ENCODE results near the gene PABPN1. TPM values are rescaled to one million over a fixed set of nuclear protein-coding genes. Genes with fewer than 3 reads are reported as not detected.
A peak's percentile ranks its signal among the peaks of the same experiment; 100 is the strongest.

Gene PABPN1
- polyA plus RNA-seq, 3 donors = 54.4 to 356 (median 64.6) TPM

- Histone ChIP-seq H3K79me2 (ENCODE audit: insufficient read depth, low read length) (no peaks in the 10 kb centered on the region), H4K20me1 (ENCODE audit: insufficient read depth, low read length) (no peaks in the 10 kb centered on the region), H3K36me3 (replicated peaks in 1 of 2; ENCODE audit: control insufficient read depth in 1 of 2, insufficient read depth in 2 of 2, low read length in 2 of 2) (peaks cover 4 to 11% of the 10 kb centered on the region in 2 donors), H3K4me1 (ENCODE audit: control insufficient read depth in 1 of 2, insufficient read depth in 2 of 2, low read length in 2 of 2) (peaks cover 10 to 11% of the 10 kb centered on the region in 2 donors), H3K9ac (ENCODE audit: insufficient read depth, low read length, poor library complexity, severe bottlenecking) (no peak overlapping the region), H3K4me2 (replicated peaks; ENCODE audit: extremely low read depth, low read length, poor library complexity, severe bottlenecking) (no peak overlapping the region), H3K27ac (ENCODE audit: low read depth in 1 of 2, low read length in 2 of 2) (no peak overlapping the region), H3K4me3 (replicated peaks in 1 of 3; ENCODE audit: low read depth in 2 of 3, low read length in 3 of 3) (no peak overlapping the region), H2AFZ (ENCODE audit: insufficient read depth, low read depth, low read length, poor library complexity, severe bottlenecking) (no peak overlapping the region), H3K27me3 (ENCODE audit: control insufficient read depth in 2 of 2, insufficient read depth in 2 of 2, low read length in 2 of 2) (no peaks in the 10 kb centered on the region), H3K9me3 (replicated peaks in 1 of 2; ENCODE audit: control insufficient read depth in 1 of 2, insufficient read depth in 1 of 2, low read length in 2 of 2) (no peaks in the 10 kb centered on the region)
- peaks cover 0 to 2% (median 1%) of the 10 kb centered on the region in 3 donors for H3K27me3 Mint-ChIP-seq (ENCODE audit: low read depth in 3 of 3)
- peaks cover 12% of the 10 kb centered on the region for H3K4me1 Mint-ChIP-seq
- no peak overlapping the region for H3K27ac Mint-ChIP-seq
- peaks cover 13 to 23% of the 10 kb centered on the region in 2 donors for H3K36me3 Mint-ChIP-seq
- no CpG with 5 or more reads among the region's 5 CpGs for WGBS (ENCODE audit: insufficient coverage)
- intact Hi-C loops (cut with micrococcal nuclease) = no loop called here
- no peak for DNase-seq
- no peak overlapping the region for H3K4me3 Mint-ChIP-seq
- TF ChIP-seq, protein P1, sequence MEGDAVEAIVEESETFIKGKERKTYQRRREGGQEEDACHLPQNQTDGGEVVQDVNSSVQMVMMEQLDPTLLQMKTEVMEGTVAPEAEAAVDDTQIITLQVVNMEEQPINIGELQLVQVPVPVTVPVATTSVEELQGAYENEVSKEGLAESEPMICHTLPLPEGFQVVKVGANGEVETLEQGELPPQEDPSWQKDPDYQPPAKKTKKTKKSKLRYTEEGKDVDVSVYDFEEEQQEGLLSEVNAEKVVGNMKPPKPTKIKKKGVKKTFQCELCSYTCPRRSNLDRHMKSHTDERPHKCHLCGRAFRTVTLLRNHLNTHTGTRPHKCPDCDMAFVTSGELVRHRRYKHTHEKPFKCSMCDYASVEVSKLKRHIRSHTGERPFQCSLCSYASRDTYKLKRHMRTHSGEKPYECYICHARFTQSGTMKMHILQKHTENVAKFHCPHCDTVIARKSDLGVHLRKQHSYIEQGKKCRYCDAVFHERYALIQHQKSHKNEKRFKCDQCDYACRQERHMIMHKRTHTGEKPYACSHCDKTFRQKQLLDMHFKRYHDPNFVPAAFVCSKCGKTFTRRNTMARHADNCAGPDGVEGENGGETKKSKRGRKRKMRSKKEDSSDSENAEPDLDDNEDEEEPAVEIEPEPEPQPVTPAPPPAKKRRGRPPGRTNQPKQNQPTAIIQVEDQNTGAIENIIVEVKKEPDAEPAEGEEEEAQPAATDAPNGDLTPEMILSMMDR (IDR thresholded peaks at IDR 0.05) = no peak
- H3K9me3 Mint-ChIP-seq = peaks cover 0 to 3% (median 0%) of the 10 kb centered on the region in 7 donors
Measured at GRCh38 chr14:23316300-23316699, 5.0 kb upstream of the PABPN1 start.

DNA sequence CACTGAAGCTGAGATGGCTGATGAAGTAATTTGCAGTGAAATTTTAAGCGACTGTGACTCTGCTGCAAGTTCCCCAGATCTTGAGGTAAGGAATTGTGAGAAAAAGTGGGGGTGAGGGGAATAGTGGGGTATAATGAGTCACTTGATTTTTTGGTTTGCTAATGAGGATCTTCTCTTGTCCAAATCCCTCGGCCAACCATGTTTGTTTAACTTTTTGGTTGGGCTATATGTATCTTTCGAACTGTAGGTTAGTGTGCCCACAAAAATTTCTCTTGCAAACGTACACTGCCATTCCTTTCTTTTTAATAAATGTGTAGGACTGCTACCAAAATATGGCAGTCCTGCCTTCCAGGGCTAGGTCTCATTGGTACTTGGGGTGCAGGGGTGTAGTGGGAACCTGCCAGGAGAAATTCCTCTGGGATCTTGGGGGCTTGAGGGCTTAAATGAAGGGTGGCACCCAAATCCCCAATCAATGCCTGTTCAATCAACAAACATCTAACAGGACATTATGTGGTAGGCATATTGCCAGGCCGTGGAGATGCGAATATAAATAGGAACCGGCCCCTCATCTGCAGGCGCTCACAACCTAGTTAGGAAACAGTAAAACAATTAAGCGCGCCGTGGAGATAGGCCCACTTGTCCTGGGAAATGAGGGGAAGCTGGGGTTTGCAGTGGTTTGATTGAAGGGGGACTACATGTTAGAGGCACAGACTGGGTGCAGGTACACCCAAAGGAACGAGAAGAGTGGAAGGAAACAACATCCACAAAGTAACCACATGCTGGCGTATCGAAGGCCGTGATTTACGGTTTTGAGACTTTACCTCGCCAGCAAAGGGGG is 1.3 kb upstream of the PABPN1 start:
- intact Hi-C loops (cut with micrococcal nuclease) = loop anchor here (2.0 to 10.0 kb wide), 6 partner anchors 13 to 245 kb away; partner anchors contain the start of genes ACIN1 (in 1 of the 2), AP1G2 (in 1 of the 2), BCL2L2 (in 1 of the 2) and C14orf119 (in 1 of the 2)
- peak overlapping the region; percentile 98 to 100 (median 99) for H3K27ac Mint-ChIP-seq
- H2AFZ ChIP-seq (ENCODE audit: insufficient read depth, low read depth, low read length, poor library complexity, severe bottlenecking) = peak overlapping the region; percentile 86
- TF ChIP-seq, protein P1 (IDR thresholded peaks at IDR 0.05) = no peak
- H3K4me3 Mint-ChIP-seq = peak overlapping the region; percentile 90 to 92
- H3K4me1 Mint-ChIP-seq = peaks cover 25% of the 10 kb centered on the region
- H3K4me1 ChIP-seq (ENCODE audit: control insufficient read depth in 1 of 2, insufficient read depth in 2 of 2, low read length in 2 of 2) = peaks cover 23 to 24% of the 10 kb centered on the region in 2 donors
- H3K27me3 ChIP-seq (ENCODE audit: control insufficient read depth in 2 of 2, insufficient read depth in 2 of 2, low read length in 2 of 2) = no peaks in the 10 kb centered on the region
- H3K9me3 ChIP-seq (replicated peaks in 1 of 2; ENCODE audit: control insufficient read depth in 1 of 2, insufficient read depth in 1 of 2, low read length in 2 of 2) = no peaks in the 10 kb centered on the region
- H3K4me2 ChIP-seq (replicated peaks; ENCODE audit: extremely low read depth, low read length, poor library complexity, severe bottlenecking) = peak overlapping the region; percentile 74
- DNase-seq = no peak
- peak overlapping the region; percentile 96 to 99 for H3K27ac ChIP-seq (ENCODE audit: low read depth in 1 of 2, low read length in 2 of 2)
- peaks cover 20% of the 10 kb centered on the region for H4K20me1 ChIP-seq (ENCODE audit: insufficient read depth, low read length)
- peak overlapping the region; percentile 40 to 75 (median 45) for H3K4me3 ChIP-seq (replicated peaks in 1 of 3; ENCODE audit: low read depth in 2 of 3, low read length in 3 of 3)
- H3K36me3 Mint-ChIP-seq = peaks cover 29 to 37% of the 10 kb centered on the region in 2 donors
- WGBS (ENCODE audit: insufficient coverage) = 60% methylated on average over 12 of the region's 17 CpGs
- peaks cover 27% of the 10 kb centered on the region for H3K79me2 ChIP-seq (ENCODE audit: insufficient read depth, low read length)
- H3K27me3 Mint-ChIP-seq (ENCODE audit: low read depth in 3 of 3) = peaks cover 0 to 2% (median 0%) of the 10 kb centered on the region in 3 donors
- peaks cover 0 to 3% (median 0%) of the 10 kb centered on the region in 7 donors for H3K9me3 Mint-ChIP-seq
- peak overlapping the region; percentile 76 for H3K9ac ChIP-seq (ENCODE audit: insufficient read depth, low read length, poor library complexity, severe bottlenecking)
- H3K36me3 ChIP-seq (replicated peaks in 1 of 2; ENCODE audit: control insufficient read depth in 1 of 2, insufficient read depth in 2 of 2, low read length in 2 of 2) = peaks cover 22 to 25% of the 10 kb centered on the region in 2 donors
